HG02588 (cell line): Measurements from ENCODE around the gene NBPF1.
"Not testable (repeated sequence)": the region's sequence is repeated elsewhere in the genome, so short reads cannot be mapped to it uniquely, and the experiment has no call there.

Experiments
- ATAC-seq: cut with Tn5 transposase; IDR thresholded peaks from one replicate; pipeline ENCODE4 v1.9.1; 2021; ENCODE audit warnings: mild to moderate bottlenecking, moderate library complexity; ENCODE audit not compliant: unreplicated experiment

NBPF1 gene

DNA sequence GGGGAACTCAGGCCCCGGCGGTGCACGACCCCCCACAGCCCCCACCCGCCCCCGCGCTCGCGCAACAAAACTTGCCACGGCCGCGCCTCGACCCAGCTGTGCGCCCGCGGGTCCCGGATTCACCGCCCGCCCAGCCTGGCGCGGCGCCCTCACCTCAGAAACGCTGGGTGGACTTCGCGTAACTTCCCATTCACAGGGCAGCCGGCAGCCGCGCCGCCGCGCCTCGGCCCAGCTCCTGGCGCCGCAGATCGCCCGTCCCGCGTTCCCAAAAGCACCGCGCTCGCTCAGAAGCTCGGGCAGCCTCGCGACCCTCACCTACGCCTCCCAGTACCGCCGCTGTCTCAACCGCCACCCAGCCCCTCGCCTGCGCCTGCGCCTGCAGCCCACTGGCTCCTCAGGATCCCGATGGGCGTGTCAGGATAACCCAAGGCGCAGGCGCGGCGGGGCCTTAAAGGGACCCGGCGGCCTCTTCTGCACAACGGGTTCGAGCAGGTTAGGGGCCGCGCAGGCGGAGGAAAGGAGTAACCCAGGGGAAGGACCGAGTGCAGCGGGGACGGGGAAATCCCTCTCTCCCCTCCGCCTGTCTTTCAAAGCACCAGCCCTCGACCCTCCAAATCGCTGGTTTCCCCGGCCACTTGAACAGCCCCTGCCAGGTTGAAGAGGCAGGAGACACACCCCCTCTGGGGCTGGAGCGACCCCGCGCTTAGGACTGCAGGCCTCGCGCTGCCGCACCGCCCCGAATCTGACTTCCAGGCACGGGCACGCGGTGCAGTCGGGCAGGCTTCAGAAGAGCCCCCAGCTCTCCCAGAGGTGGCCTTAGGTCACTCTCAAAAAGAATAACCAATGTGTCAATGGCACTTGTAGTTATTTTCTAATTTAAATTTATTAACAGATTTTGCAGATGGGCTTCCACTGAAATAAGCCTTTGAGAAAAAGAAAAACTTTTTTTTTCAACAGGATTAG lies at the start of gene NBPF1:
TSS of gene NBPF1 (minus strand) at position 380 of the 963 bp plus-strand sequence.
- ATAC-seq = peak; percentile 89

GRCh38 chr1:16658234-16658633 lies 44.9 kb upstream of the NBPF1 start:
- not testable (repeated sequence) for ATAC-seq

DNA sequence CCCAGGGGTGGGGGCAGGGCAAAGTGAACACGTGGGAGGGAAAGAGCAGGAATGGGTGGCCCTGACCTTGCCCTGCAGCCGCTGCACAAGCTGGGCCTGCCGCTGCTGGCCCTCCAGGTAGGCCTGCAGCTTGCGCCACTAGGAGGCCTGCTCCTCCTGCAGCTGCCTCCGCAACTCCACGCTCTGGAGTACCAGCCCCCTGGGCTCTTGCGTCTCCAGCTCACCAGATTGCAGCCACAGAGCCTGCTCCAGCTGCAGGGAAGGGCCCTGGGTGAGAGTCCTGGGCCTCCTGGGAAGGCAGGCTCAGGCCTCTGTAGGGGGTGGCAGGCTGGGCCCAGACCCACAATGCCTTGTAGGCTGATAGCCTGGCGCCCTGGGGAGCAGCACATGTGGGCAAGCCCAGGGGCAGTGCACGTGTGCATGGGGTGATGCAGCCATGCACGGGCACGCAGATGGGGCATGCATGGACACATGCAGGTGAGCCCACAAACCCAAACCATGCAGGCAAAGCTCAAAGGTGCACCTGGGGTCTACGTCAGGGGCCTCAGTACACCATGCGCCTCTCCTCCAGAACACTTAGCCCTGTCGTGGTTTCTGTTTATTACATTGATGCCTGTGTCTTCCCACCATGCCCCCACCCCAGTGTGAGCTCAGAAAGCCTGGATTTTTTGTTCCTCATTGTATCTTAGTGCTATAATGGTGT lies 43.8 kb upstream of the NBPF1 start:
- not testable (repeated sequence) for ATAC-seq

DNA sequence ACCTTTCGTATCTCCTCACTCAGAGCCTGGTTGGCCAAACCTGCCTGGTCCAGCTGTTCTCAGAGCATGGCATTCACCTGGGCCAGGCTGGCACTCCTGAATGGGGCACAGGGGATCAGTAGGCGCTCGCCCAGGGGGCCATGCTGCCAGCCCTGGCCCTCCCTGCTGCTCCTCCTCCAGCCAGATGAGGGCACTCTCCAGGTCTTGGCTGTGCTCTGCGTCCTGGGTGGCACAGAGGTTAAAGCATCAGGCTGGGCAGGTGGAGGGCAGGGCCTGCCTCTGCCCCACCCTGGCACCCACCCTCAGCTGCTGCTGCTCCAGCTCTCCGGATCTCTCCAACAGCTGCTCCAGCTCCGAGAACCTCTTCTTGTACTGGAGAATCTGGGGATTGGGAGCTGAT lies 43.2 kb upstream of the NBPF1 start:
- not testable (repeated sequence) for ATAC-seq

- ATAC-seq = not testable (repeated sequence)
Measured at GRCh38 chr1:16651560-16651959, 38.2 kb upstream of the NBPF1 start.

GRCh38 chr1:16649960-16650359 lies 36.6 kb upstream of the NBPF1 start:
- not testable (repeated sequence) for ATAC-seq

DNA sequence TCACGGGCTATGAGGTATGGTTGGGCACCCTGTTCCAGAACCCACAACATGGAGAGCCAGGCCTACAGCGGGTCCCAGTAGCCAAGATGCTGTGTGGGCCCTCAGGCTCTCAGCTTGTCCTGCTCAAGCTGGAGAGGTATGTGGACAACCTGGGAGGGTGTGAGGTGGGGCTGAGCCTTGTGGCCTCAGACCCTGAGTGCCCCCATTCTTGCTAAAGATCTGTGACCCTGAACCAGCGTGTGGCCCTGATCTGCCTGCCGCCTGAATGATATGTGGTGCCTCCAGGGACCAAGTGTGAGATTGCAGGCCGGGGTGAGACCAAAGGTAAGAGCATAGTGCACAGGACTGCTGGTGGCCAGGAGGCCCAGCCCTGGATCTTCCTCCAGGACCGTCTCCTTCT lies 36.0 kb upstream of the NBPF1 start:
- ATAC-seq = not testable (repeated sequence)

- ATAC-seq = not testable (repeated sequence)
Measured at GRCh38 chr1:16648756-16649155, 35.4 kb upstream of the NBPF1 start.

- not testable (repeated sequence) for ATAC-seq
Measured at GRCh38 chr1:16648250-16648649, 34.9 kb upstream of the NBPF1 start.

GRCh38 chr1:16647179-16648176 lies 34.1 kb upstream of the NBPF1 start:
- not testable (repeated sequence) for ATAC-seq

DNA sequence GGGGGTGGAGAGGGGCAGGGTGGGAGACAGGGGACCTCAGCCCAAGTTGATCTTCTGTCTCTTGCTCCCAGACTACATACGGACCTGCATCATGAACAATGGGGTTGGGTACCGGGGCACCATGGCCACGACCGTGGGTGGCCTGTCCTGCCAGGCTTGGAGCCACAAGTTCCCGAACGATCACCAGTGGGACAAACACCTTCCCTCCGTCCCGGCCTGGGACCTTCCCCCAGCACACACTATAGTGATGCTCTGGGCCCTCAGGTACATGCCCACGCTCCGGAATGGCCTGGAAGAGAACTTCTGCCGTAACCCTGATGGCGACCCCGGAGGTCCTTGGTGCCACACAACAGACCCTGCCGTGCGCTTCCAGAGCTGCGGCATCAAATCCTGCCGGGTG lies 33.4 kb upstream of the NBPF1 start:
- not testable (repeated sequence) for ATAC-seq

DNA sequence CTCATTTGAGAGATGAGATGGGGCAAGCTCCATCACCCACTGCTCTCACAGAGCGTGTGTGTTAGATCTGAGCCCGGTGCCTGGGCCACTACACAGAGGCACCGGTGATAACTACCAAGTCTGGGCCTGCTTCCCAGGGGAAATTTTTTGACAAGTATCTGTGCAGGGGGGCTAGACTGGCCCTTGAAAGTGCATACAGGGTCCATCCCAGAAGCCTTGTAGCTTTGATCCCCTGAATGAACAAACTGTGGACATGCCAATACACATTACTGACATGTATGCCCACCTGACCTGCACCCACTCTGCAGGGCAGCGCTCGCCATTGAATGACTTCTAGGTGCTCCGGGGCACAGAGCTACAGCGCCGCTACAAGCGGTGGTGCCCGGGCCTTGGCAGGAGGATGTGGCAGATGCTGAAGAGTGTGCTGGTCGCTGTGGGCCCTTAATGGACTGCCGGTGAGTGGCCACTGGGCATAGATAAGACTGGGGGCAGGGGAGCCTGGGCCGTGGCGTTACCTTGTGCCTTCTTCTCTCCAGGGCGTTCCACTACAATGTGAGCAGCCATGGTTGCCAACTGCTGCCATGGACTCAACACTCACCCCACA lies 32.8 kb upstream of the NBPF1 start:
- not testable (repeated sequence) for ATAC-seq

DNA sequence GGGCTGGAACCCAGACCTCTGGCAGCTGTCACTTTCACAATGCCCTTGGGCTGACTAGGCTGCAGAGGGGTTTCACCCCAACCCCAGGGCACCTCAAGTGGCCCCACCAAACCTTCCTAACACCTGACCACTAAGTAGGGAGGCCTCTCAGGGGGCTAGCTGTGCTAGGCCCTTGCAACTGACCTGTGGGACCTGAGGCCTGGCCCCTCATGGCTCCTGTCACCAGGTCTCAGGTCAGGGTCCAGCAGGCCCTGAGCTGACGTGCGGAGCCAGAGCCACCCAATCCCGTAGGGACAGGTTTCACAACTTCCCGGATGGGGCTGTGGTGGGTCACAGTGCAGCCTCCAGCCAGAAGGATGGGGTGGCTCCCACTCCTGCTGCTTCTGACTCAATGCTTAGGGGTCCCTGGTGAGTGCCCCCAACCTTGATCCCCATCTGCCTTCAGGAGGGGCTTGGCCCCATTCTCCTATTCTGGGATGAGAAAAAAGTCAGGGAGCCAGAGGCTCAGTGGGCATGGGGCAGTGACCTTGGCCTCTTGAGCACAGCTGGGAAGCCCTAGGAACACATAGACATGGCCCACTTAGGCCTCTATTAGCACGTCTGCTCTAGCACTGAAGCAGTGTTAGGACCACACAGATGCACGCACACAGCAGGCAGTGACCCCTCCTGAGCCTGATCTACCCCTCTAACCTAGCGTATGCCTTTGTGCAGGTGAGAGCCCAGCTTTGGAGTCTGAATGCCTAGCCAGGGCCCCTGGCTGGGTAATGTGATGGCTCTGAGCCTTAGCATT lies 32.1 kb upstream of the NBPF1 start:
- peak; percentile 5 for ATAC-seq

GRCh38 chr1:16644482-16645270 lies 31.3 kb upstream of the NBPF1 start:
- peak; percentile 70 for ATAC-seq

DNA sequence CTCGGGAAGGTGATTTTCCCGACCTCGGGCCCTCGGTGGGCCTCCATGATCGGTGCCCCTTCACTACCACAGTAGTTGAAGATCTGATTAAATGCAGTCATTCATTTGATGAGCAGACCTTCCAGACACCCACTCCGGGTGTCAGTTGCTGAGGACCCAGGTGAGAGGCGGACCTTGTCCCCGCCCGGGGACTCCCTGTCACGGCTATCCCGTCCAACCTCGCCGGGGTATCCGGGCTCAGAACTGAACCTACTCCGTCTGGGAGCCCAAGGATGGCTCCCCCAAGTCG lies 30.8 kb upstream of the NBPF1 start:
- ATAC-seq = no peak

- not testable (repeated sequence) for ATAC-seq
Measured at GRCh38 chr1:16643476-16644192, 30.3 kb upstream of the NBPF1 start.

DNA sequence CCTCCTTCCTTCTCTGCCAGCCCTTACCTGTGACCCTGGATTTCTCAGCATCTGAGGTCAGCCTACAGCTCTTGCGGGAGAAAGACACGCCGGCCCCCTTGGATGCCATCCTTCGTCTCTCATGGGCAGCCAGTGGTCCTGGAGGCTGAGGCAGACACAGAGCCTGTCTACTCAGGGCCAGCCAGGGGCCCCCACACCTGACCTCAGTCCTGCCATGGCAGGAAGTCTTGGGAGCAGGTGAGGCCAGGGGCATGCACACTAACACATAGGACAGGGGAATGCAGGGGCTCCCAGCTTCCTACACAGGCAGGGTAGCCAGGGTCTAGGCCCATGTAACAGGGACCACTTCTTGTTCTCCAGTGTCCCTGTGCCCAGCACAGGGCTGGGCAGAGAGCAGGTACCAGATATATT lies 29.6 kb upstream of the NBPF1 start:
- not testable (repeated sequence) for ATAC-seq
